HG03354 (cell line): Measurements from ENCODE around the gene PI4KB.

ENCODE experiments used
- ATAC-seq: cut with Tn5 transposase; IDR thresholded peaks from one replicate; pipeline ENCODE4 v1.9.1; 2021; ENCODE audit warnings: mild to moderate bottlenecking; ENCODE audit not compliant: unreplicated experiment, poor library complexity, severe bottlenecking

The PI4KB gene

DNA sequence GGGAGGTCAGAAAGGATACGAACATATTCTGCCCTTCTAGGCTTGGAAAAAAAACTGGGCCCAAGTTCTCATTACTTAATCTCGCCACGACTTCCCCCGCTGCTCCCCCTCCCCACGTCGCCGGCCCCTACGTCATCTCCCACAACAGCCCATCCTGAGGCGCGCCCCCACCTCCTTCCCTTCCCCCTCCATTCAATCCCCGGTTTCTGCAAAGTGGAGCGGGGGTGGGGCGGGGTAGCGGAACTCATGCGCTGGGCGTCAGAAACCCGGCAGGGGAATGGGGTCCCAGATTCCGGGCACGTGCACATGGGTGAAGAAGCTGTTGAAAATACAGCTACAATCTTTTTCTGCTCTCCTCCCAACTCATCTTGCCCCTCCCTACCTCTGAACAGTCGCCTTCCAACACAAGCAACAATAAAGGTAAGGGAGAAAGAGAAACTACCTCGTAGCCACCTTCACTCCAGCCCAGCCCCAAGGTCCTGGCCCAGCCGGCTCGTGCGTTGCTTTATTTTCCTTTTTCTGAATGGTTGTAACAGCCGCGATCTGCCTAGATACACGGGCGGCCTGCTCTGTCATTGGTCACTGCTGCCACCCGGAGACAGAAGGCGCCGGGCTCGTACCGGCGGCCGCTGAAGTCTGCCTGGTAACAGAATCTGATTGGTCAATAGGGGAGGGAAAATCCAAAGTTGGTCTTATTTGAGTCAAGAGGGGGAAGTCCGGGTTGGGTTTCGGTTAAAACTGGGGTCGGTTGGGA lies 19.7 kb upstream of the PI4KB start, which contains the start of gene RFX5:
Gene RFX5, minus strand, starts transcription at position 484 of the 754 bp plus-strand sequence. CDS start 932 bp downstream, outside the sequence.
- ATAC-seq, result peak; percentile 94

DNA sequence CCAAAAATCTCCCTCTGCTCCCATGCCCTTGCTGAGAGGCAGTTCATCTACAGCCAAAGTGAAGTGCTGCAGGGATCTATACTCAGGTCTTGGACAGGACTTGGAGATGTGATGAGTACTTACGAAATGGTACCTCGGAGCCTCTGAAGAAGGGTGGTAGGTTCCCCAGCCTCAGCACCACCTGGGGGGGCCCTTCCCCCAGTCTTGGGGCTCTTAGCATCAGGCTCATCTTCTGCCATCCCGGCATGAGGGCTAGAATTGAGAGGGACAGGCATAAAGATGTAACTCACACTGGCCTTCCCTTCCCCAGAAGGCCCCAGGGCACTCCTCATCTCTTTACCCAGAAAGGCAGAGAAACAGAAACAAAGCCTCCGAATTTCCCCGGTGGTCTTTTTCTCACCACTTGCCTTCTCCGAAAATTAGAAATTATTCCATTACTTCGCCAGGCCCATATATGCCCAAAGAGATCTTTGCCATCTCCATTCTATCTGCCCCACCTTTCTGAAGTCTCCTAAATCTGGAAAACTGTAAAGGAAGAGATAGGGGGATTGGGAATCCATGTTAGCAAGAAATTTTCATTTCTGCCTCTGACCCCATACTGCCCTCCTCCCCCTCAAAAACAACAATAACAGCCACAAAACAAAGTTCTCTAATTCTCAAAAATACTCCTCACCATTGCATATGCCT lies 19.0 kb upstream of the PI4KB start:
- no peak for ATAC-seq

DNA sequence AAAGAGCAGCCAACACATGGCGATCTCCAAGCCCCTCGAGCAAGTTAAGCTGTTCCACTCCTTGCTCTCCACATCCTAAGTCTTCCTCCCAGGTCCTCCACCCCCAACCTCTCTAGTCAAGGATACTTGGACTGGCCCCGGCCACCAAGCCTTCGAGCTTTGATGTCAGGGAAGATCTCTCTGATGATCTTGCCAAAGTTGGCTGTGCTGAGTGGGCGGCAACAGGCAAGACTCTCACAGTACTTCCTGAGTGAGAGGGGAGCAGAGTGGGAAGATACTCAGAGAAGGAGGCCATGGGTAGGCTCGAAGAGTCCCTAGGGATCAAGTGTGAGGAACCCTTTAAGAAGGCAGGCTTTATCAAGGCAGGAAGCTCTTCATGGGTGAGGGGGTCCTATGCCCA lies 17.1 kb upstream of the PI4KB start:
- no peak for ATAC-seq

DNA sequence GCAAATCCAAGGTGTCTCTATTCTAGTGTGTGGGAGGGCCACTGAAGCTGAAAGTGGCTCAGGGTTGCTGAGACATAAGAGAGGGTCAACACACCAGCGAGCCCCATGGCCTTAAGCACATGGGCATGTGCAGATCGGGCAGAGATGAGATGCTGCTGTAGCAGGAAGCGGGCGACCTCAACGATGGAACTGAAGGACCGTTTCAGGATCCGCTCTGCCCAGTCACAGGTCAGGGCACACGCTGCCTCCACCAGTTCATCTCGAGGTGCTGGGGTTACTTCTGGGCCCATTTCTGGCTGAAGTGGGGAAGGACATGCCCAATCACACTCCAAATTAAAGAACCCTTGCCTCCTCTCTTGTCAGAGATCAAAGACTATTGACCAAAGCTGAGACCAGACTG lies 16.4 kb upstream of the PI4KB start:
- ATAC-seq, result no peak

DNA sequence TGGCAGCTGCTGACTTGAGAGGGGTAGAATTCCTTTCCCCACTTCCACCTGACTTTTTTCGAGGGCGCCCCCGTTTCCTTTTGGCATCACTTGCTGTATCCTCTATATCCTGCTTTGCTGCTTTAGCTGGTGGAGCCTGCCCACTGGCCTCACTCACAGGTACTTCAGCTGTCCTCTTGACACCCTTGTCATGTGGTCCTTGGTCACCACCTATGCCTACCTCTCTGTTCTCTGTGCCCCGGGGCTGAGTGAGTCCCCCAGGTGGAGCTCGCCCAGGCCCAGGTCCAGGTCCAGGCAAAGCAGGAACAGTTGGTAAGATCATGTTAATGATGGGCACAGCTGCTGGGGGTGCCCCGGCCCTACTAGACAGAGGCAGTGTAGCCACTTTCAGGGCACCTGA lies 15.4 kb upstream of the PI4KB start:
- no peak for ATAC-seq

DNA sequence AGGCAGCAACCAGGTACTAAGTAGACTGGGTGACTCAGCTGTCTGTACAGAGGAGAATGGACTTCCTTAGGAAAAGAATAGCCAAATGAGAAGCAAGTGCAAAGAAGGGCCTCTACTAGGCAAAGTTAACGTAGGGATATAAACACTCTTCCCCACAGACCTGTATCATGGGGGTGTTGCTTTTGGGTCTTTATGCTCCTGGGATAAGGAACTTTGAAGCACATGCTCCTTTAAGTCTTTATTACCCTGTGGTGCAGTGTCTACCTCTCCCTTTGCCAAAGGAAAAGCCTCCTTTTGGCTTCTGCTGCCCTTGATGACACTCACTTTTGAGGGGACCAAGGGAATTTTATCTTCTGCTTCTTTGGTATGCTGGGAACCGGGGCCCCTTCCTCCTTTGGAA lies 14.8 kb upstream of the PI4KB start:
- no peak for ATAC-seq

DNA sequence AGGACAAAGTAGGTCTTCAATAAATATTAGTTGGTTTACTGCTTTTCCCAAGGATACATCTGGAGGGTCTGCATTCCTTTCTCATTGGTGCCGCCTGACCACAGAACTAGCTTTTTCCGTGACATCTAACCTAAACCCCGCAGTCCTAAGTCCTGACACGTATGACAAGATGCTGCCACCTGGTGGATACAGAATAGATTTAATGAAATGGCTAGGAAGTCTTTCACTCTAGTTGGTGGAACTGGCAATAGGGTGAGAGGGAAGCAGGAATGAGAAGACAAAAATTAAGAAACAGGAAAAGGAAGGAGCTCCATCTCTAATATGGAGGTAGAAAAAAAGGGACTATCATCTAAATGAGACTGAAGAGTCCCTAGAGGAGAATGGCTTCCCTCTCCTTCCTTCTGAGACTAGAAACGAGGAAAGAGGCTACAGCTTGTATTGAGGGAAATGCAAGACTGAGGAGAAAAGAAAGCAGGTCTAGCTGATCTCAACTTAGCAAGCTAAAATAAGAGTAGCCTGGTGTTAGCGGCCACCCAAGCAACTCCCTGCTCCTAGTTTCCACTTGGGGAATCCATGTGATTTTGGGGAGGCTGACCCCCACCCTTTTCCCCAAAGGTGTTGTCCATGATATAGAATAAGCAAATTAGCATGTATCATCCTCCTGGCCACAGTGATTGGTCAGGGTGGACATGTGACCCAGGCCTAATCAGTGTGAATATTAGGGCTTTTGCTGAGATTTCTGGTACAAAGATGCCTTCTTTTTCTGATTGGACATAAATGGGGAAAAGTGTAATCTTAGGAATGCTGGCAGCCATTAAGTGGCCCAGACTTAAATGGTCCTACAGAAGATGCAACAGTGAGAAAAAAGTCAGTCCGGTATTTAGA lies 13.9 kb upstream of the PI4KB start:
- peak; percentile 68 for ATAC-seq

DNA sequence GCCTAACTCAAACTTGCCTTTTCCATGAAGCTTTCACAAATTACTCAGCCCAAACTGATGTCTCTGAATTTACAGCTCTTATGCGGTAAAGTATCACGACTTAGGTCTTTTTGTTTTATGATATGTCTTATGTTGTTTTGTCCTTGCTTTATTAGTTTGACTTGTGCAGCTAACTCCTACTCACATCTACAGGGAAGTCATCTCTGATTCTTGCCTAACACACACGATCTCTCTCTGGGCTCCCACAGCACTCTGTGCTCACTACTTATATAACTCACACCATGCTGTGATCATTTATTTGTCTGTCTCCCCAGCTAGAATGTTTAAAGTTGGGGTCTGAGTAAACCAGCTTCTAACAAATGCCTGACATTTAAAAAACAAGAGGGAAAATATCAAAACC lies 9.3 kb upstream of the PI4KB start:
- ATAC-seq, result no peak

DNA sequence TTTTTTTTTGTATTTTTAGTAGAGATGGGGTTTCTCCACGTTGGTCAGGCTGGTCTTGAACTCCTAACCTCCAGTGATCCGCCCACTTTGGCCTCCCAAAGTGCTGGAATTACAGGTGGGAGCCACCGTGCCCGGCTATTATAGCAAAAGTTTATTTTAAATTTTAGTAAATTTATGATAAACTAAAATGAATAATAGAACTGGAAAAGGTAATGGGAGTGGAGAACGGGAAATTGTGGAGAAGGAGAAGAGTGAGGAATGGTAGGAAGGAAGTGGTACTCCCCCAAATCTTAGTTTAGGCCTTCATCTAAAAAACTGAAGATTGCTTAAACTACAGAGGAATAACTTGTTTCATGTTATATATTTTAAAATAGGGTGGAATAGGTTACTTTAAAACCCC lies 7.6 kb upstream of the PI4KB start:
- no peak for ATAC-seq

DNA sequence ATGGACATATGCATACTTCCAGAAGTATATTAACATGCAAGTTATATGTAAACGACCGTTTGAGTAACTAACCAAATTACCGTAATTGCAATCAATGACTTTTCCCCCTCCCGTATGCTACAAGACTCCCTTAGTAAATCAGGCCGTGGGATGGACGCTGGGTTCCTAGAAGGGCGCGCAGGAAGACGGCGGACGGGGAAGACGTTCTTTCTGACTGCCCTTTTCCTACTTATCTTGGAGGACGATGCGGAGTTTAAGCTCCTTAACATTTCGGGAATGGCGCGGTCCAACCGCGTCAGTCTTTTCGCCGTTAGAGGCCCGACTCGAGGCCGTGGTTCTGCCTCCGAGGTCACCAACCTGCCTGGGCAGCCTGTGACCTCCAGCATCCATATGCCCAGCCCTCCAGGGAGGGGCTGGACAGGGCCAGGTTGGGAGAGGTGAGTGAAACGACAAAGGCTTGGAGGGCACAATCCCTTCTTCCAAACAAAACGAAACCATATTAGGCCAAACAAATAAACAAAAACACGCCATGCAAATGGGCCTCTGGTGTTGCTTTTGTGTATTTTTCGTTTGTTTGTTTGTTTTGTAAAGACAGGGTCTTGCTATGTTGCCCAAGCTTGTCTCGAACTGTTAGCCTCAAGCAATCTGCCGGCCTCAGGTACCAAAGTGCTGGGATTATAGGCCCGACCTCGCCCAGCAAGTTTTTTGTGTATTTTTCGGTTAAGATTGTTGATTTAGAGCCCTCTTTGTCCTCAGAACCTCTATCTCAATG lies 873 bp upstream of the PI4KB start:
- ATAC-seq, result peak; percentile 17

DNA sequence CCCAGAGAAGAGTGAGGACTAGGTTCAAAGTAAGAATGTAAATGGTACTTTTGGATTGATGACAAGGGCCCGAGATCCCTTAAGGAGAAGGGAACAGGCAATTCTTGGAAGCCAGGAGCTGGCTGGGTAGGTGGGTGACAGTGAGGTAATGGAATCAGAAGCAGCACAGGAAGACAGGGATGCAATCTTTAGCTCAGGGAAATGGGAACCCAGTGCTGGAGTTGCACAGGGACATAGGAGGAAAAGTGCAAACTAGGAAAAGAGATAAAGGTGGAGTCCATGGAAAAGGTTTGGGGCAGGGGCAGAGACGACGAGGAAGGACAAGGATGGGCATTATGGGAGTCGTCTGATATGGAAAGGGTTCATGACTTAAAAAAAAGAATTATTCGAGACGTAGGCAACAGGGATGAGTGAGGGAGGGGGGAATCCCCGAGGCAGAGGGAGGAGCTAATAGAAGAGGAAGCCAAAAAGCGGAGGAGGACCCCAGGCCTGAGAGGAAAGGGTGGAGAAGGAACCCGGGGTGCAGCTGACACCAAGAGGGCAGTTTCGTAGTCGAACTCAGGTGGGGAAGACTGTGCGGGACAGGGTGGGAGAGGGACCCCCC lies 495 bp downstream of the PI4KB start:
- ATAC-seq, result peak; percentile 51

DNA sequence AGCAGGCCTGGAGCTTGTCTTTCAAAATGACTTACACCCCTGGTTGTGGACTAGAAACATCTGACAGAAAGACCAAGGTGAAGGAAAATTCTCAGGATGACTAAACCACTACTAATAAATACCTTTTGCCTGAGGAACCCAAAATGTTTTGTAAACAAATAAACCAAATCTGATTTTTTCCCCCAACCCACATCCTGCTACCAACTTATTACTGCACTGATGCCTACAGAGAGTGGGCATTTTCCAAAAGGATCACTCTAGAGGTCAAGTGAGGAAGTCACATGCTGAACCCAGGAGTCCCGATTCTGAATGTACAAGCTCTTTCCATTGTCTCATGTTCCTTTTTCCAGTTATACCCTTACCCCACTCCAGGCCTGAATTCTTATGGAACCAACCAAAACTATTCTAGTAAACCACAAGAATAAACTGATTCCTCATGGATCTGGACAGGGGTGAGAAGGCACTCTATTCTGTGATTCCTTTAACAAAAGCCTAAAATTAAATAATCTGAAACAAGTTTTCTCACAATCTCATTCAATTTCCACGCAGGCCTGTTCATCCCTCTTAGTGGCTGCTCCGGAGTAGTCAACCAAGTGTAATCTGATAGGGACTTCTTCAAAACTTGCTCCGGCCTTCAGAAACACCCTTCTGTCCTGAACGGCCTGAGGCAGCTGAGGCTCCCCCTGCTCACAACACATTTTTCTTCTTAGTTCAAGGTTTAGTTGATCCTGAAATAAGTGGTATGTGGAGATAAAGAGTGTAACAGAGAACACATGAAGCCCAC lies 1.4 kb downstream of the PI4KB start:
- no peak for ATAC-seq

DNA sequence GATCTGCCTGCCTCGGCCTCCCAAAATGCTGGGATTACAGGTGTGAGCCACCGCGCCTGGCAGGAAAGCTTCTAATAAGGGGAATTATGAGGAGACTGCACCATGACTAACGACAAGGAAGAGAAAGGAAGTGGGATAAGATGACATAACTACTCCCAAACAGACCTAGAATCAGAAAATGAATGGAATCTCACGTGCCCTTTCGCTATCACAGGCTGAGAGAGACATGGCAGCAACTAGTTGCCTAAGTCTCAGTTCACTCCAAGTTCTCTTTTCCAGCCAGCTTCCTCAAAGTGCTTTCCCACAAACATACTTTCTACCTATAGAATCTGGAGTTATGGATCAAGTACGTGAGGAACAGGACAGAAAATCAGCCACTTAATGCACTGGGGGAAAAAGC lies 2.0 kb downstream of the PI4KB start:
- no peak for ATAC-seq

DNA sequence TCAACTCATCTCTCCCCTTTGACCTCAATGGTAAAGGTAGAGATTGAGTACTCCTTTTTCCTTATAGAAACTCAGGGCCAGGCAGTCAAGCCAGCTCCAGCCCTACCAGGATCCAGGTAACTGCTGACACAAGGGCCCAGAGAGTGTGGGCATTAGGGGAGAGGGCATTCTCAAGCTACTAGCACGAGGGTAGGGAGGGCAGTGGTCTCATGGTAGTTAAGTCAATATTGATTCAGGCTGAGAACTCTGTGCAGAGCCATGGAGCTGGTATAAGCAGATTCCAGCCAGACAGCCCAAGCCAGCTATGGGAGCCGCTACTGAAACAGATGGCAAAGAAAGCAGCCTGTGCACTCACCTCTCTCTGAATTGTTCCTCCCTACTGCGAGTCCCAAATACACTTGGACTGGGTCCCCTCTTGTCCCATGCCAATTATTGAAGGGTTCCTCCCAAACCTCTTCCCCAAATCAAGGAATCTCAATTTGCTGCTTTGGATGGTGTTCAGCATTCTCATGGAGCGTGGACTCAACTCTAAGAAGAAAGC lies 2.8 kb downstream of the PI4KB start:
- ATAC-seq, result no peak

DNA sequence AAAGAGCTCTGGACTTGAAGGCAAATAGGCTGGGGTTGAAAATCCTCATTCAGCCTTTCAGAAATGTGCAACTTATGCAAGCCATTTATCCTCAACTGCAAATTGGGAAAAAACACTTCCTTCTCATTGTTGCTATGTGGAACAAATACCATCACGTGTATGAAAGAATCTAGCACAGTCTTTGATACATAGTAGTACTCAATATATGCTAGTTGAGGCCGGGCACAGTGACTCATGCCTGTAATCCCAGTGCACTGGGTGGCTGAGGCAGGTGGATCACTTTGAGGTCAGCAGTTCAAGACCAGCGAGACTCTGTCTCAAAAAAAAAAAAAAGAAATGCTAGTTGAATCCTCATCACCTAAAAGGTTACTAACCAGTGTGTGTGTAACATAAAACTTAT lies 8.2 kb downstream of the PI4KB start:
- ATAC-seq, result no peak

DNA sequence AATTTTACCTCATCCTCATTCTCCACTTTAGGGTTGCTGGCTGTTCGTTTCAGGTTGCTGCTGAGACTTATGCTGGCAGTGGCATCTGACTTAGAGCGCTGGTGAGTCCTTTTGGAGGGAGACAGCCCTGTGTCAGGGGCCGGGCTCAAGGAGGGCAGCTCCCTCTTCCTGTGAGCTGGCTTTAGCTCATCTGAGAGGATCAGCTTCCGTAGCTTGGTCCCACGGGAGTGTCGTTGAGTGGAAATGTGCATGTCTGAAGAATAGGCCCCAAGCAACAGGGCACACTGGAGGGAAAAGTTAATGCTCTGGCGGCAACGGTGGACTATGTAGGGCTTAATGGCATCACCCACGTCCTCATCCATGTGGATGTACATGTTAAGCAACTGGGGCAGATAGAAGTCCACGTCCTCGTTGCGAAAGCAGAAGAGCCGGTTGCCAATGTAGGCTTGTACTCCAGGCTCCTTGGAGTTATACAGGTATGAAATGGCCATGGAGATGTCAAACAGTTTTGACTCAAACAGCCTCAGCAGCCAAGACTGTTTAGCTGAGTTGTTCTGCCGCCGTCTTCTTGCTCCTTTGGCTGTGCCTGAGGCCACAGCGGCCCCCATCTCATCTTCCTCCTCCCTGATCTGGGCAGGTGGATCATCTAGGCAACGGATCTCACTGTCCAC lies 11.5 kb downstream of the PI4KB start:
- ATAC-seq, result no peak

DNA sequence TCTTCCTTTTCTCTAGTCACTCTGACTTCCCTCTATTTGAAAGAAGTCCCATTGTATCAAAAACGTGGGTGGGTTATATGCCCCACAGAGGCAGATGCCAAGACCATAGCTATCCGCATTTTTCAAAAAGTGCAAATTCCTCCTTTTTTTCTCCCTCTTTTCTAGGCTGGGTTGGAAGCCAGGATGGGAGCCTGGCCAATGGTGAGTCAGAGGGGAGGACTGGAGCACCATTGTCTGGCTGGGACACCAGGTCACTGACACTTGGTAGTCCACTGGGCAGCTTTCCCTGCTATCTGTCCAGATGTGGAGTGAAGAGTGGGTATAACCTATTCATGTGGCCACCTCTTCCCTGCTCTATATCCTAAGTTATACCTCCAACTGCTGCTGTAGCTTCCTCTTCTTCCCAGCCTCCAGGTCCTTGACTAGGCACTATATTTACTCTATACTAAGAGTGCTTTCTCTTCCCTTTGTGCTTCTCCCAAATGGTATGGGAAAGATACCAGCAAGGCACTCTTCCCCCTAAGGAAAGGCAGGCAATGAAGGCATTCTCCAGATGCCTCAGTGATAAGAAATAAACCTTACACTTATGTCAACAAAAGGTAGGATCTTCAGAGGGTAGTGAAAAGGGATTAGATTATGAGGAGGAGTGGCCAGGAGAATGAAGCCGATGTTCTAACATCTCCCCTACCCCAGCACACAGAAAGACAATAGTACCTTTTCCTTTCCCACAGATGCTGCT lies 12.9 kb downstream of the PI4KB start:
- no peak for ATAC-seq
